ENCODE data around the gene PCDHAC2. TPM values are rescaled to one million over a fixed set of nuclear protein-coding genes. Genes with fewer than 3 reads are reported as not detected.

The PCDHAC2 gene
- total RNA-seq, 3 donors from 2014 or later: not detected

DNA sequence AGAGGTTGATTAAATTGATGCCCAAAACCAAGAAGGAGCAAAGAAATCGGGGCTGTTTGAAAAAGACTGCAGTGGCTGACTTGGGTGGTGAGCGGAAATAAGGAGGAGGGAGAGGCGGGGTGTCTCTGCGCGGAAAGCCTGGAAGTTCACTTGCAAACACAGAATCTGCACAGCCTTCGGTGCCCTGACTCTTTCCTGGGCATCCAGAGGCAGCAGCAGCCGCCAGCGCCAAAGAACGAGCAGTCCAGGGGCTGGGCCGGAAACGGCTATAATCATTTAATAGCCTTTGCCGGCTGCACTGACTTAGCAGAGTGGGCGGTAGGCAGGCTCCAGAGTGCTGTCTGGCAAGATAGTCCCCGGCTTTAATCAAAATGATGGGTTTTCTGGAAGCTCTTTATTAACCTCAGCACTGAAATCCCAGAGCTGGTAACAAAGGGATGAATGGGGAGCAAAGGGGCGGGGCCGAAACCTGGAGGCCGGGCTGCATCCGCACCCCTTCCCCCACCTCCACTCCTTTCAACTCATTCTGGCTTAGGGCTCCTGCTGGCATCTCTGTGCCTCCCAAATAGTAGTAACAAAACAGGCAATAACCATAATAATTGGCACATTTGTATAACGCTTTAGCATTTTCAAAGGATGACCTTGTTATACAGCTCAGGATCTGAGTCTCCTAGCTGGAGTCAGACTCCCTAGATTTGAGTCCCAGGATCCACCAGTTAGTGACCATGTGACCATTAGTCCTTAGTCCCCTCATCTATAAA is 35.7 kb downstream of the PCDHAC2 start:
- Mint-ChIP-seq H3K4me1 (ENCODE audit: low read depth) (peaks cover 8% of the 10 kb centered on the region), H3K4me3 (no peak overlapping the region), H3K36me3 (ENCODE audit: insufficient read depth) (no peaks in the 10 kb centered on the region), H3K9me3 (peaks cover 6% of the 10 kb centered on the region), H3K27me3 (ENCODE audit: low read depth) (peaks cover 43% of the 10 kb centered on the region)
- no peak for DNase-seq
- no peak for ATAC-seq

DNA sequence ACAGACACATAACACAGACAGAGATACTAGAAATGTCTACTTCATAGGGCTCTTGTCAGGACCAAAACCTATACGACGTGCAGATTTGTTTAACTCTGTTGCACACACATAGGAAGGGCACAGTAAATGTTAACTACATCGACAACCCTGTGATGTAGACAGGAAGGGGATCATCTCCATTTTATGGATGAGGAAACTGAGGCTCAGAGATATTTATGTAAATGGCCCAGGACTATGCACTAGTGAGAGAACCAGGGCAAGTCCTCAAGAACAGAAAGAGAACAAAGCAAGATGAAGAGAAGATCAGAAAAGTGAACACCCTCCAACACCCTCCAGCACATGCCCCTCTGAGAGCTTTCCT is 36.3 kb downstream of the PCDHAC2 start:
- H3K4me1 Mint-ChIP-seq (ENCODE audit: low read depth): peaks cover 8% of the 10 kb centered on the region
- peaks cover 41% of the 10 kb centered on the region for H3K27me3 Mint-ChIP-seq (ENCODE audit: low read depth)
- DNase-seq (no peak), ATAC-seq (no peak)
- H3K4me3 Mint-ChIP-seq: no peak overlapping the region
- no peaks in the 10 kb centered on the region for H3K36me3 Mint-ChIP-seq (ENCODE audit: insufficient read depth)
- peaks cover 6% of the 10 kb centered on the region for H3K9me3 Mint-ChIP-seq

DNA sequence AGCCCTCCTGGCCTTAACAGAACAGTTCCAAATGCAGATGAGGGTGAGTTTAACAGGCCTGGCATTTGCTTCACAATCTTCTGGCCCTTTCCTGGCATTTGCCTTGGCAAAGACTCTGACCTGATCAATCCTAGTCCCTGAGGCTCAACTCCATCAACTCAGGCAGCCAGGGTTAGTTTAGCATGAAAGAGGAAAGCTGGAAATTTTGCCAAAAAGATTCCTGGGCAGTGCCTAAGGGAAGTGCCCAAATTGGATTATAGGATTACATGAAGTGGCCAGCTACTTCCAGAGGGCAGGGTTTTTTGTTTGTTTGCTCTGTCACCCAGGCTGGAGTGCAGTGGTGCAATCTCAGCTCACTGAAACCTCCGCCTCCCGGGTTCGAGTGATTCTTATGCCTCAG is 36.8 kb downstream of the PCDHAC2 start:
- peaks cover 6% of the 10 kb centered on the region for H3K9me3 Mint-ChIP-seq
- no peaks in the 10 kb centered on the region for H3K36me3 Mint-ChIP-seq (ENCODE audit: insufficient read depth)
- no peak overlapping the region for H3K4me3 Mint-ChIP-seq
- ATAC-seq (no peak), DNase-seq (no peak)
- peaks cover 41% of the 10 kb centered on the region for H3K27me3 Mint-ChIP-seq (ENCODE audit: low read depth)
- peaks cover 8% of the 10 kb centered on the region for H3K4me1 Mint-ChIP-seq (ENCODE audit: low read depth)

DNA sequence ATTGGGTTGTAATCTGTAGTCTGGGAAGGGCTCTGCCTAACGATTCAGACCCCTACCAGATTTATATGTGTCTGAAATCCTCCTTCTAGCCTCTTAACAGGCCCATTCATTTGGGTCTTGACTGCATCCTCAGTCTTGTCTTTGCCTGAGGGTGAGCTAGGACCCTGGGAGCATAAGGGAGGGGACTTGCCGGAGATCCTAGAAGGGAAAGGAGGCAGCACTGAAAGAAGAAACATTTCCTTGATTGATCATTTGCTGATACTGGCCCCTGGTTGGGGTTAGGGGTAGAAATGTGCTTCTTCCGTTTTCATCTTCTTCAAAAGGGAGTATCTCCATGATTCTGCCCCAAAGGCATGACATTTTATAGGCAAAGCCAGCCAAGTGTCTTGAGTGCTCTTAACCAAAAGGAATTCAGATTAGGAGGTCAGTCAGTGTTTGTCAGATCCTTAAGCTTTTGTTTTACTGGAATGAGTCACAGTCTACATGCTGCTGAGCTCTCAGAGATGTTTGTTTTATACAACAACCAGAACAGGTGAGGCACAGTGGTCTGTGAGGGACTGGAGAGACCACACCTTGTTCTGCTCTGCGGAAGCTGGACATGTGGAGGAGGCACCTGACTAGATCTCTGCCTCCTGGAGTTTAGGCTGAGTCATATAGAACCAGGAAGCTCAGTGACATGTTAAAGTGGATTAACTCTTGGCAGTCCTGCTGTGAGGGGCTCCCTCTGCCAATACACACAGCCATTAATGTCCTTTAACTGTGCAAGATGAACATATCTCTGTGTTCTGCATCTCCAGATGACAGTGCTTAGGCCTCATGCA is 37.7 kb downstream of the PCDHAC2 start:
- Mint-ChIP-seq H3K36me3 (ENCODE audit: insufficient read depth) (no peaks in the 10 kb centered on the region), H3K9me3 (peaks cover 6% of the 10 kb centered on the region)

DNA sequence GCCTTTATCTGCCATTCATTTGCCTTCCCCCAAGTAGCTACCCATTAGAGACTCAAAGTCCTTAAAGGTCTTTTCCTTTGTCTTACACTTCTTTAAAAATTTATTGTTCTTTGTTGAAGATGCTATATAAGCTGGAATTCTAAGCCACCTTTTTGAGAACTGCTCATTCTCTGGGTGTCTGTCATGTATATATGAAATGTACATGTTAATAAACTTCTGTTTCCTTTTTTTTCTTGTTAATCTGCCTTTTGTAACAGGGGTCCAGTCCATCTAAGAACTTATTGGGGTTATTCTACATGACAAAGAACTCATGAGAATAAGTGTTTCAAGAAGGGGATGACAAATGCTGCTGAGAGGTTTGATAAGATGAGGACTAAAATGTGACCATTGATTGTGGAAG is 41.5 kb downstream of the PCDHAC2 start:
- DNase-seq: no peak
- peaks cover 6% of the 10 kb centered on the region for H3K9me3 Mint-ChIP-seq
- ATAC-seq: no peak
- no peaks in the 10 kb centered on the region for H3K4me1 Mint-ChIP-seq (ENCODE audit: low read depth)
- no peaks in the 10 kb centered on the region for H3K36me3 Mint-ChIP-seq (ENCODE audit: insufficient read depth)
- H3K27me3 Mint-ChIP-seq (ENCODE audit: low read depth): peaks cover 20% of the 10 kb centered on the region
- H3K4me3 Mint-ChIP-seq: no peak overlapping the region

More for the DNA sequence above, 37.7 kb downstream of the PCDHAC2 start:
- DNase-seq: no peak
- H3K4me3 Mint-ChIP-seq: no peak overlapping the region
- peaks cover 40% of the 10 kb centered on the region for H3K27me3 Mint-ChIP-seq (ENCODE audit: low read depth)
- peaks cover 8% of the 10 kb centered on the region for H3K4me1 Mint-ChIP-seq (ENCODE audit: low read depth)
- ATAC-seq: no peak

DNA sequence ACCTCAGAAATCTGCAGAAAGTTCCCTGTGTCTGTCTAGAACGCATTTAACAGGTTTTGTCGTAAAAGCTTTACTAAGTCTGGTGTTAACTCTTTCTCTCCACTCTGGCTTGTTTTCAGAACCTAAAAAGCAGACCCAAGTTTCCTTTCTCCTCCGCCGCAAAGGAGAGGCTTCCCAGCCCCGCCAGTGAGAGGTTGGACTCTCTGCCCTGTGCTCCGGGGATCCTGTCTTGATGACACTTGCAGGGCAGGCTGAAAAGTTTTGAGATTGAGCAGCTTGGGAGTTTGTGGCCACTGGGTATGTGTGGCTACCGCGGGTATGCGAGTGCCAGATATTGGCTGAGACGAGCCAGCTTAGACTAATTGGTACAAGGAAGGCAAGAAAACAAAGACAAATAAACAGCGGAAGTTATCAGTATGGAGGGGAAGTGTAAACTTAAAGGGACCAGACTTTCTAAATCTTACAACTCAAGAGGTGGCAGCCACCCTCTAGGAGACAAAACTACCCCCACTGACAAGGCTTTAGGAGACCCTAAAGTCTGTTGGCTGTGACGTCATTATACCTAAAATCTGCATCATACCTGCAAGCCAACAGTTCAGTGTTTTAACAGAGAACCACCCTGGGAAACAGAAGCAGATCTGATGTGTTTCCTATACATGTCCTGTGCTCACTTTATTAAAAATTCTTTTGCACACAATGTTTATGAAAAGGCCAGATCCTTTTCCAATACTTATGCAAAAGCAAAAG is 43.9 kb downstream of the PCDHAC2 start:
- no peaks in the 10 kb centered on the region for H3K36me3 Mint-ChIP-seq (ENCODE audit: insufficient read depth)
- DNase-seq (no peak), ATAC-seq (no peak)
- peaks cover 11% of the 10 kb centered on the region for H3K27me3 Mint-ChIP-seq (ENCODE audit: low read depth)
- no peaks in the 10 kb centered on the region for H3K4me1 Mint-ChIP-seq (ENCODE audit: low read depth)
- peaks cover 6% of the 10 kb centered on the region for H3K9me3 Mint-ChIP-seq
- H3K4me3 Mint-ChIP-seq: no peak overlapping the region

DNA sequence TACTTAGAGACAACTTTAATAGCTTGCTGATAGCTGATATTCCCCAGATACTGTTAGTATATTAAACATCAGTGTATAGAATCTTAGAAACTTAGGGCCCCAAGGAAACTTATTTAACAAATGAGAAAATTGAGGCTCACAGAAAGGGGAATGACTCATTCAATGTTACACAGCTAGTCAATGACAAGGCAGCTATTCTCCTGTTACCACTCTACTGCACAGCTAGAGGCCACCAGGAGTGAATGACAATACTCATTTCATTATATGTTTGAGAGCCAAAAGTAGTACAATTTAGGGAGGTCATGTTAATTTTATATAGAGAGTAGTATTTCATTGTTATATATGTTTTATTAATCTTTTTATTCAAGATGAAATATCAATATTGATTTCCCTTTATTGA is 51.7 kb downstream of the PCDHAC2 start:
- H3K4me3 Mint-ChIP-seq: no peak overlapping the region
- H3K4me1 Mint-ChIP-seq (ENCODE audit: low read depth): no peaks in the 10 kb centered on the region
- peaks cover 2% of the 10 kb centered on the region for H3K27me3 Mint-ChIP-seq (ENCODE audit: low read depth)
- ATAC-seq (no peak), DNase-seq (no peak)
- peaks cover under 1% of the 10 kb centered on the region for H3K9me3 Mint-ChIP-seq
- H3K36me3 Mint-ChIP-seq (ENCODE audit: insufficient read depth): no peaks in the 10 kb centered on the region

Other genes starting within 250 kb of the PCDHAC2 start
- not detected for gene PCDHA1, start 180.3 kb upstream of the PCDHAC2 start, total RNA-seq
- not detected for gene PCDHA2, start 171.6 kb upstream of the PCDHAC2 start, total RNA-seq
- not detected for gene PCDHA3, start 165.4 kb upstream of the PCDHAC2 start, total RNA-seq
- gene PCDHA4, start 159.4 kb upstream of the PCDHAC2 start, total RNA-seq: under 1 TPM in 2 of 3 donors, not detected in 1; 0.08 to 0.14 TPM
- not detected for gene PCDHA5, start 144.9 kb upstream of the PCDHAC2 start, total RNA-seq
- gene PCDHA6, start 138.5 kb upstream of the PCDHAC2 start, total RNA-seq: not detected
- gene PCDHA7, start 132.2 kb upstream of the PCDHAC2 start, total RNA-seq: not detected
- gene PCDHA8, start 125.3 kb upstream of the PCDHAC2 start, total RNA-seq: not detected
- not detected for gene PCDHA9, start 118.1 kb upstream of the PCDHAC2 start, total RNA-seq
- gene PCDHA10, start 110.6 kb upstream of the PCDHAC2 start, total RNA-seq: not detected
- not detected for gene PCDHA11, start 97.5 kb upstream of the PCDHAC2 start, total RNA-seq
- not detected for gene PCDHA12, start 91.2 kb upstream of the PCDHAC2 start, total RNA-seq
- not detected for gene PCDHA13, start 84.4 kb upstream of the PCDHAC2 start, total RNA-seq
- gene PCDHAC1, start 40.2 kb upstream of the PCDHAC2 start, total RNA-seq: under 1 TPM in 1 of 3 donors, not detected in 2; 0.05 TPM
- not detected for gene PCDHB1, start 84.9 kb downstream of the PCDHAC2 start, total RNA-seq
- gene PCDHB2, start 128.1 kb downstream of the PCDHAC2 start, total RNA-seq: under 1 TPM in 1 of 3 donors, not detected in 2; 0.19 TPM
- not detected for gene PCDHB3, start 134.0 kb downstream of the PCDHAC2 start, total RNA-seq
- not detected for gene PCDHB4, start 155.3 kb downstream of the PCDHAC2 start, total RNA-seq
- under 1 TPM in 2 of 3 donors, not detected in 1; 0.13 to 0.16 TPM for gene PCDHB5, start 168.7 kb downstream of the PCDHAC2 start, total RNA-seq
- gene PCDHB6, start 183.6 kb downstream of the PCDHAC2 start, total RNA-seq: under 1 TPM in 1 of 3 donors, not detected in 2; 0.05 TPM
- gene PCDHB7, start 206.2 kb downstream of the PCDHAC2 start, total RNA-seq: not detected
- not detected for gene PCDHB8, start 211.3 kb downstream of the PCDHAC2 start, total RNA-seq
- not detected for gene PCDHB16, start 215.9 kb downstream of the PCDHAC2 start, total RNA-seq
- not detected for gene PCDHB9, start 220.7 kb downstream of the PCDHAC2 start, total RNA-seq
- gene PCDHB10, start 225.9 kb downstream of the PCDHAC2 start, total RNA-seq: under 1 TPM in 1 of 3 donors, not detected in 2; 0.08 TPM
- not detected for gene PCDHB11, start 233.2 kb downstream of the PCDHAC2 start, total RNA-seq
- not detected for gene PCDHB12, start 242.2 kb downstream of the PCDHAC2 start, total RNA-seq
- gene PCDHB13, start 247.4 kb downstream of the PCDHAC2 start, total RNA-seq: under 1 TPM; 0.08 to 0.16 (median 0.10) TPM

Data from activated T-cell treated with anti-CD3 and anti-CD28 coated beads, Interleukin-2, amount 50 U/mL, for 4 hours (primary cell).